Measurements from ENCODE around the gene TTC1.

DNA sequence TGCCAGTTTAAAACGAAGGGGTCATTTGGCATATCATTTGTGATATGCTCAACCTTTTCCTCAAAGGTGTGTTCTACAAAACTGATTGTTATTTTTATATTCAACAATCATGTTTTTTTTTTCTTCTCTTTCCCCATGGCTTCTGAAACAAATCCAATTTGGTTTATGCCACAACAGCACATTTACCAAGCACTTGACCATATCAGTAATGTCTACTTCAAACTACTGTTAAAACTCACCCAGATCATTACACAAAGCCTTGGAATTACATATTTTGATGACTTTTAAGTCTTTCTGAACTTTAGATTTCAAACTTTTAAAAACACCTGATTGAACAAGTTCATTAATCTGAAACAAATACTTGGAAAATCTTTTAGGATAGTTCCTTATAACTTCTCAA, 81.1 kb downstream of the TTC1 start:
- TF ChIP-seq, protein P1, sequence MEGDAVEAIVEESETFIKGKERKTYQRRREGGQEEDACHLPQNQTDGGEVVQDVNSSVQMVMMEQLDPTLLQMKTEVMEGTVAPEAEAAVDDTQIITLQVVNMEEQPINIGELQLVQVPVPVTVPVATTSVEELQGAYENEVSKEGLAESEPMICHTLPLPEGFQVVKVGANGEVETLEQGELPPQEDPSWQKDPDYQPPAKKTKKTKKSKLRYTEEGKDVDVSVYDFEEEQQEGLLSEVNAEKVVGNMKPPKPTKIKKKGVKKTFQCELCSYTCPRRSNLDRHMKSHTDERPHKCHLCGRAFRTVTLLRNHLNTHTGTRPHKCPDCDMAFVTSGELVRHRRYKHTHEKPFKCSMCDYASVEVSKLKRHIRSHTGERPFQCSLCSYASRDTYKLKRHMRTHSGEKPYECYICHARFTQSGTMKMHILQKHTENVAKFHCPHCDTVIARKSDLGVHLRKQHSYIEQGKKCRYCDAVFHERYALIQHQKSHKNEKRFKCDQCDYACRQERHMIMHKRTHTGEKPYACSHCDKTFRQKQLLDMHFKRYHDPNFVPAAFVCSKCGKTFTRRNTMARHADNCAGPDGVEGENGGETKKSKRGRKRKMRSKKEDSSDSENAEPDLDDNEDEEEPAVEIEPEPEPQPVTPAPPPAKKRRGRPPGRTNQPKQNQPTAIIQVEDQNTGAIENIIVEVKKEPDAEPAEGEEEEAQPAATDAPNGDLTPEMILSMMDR (IDR thresholded peaks at IDR 0.05): no peak
- TF ChIP-seq POLR2A (IDR thresholded peaks at IDR 0.05) (no peak), EP300 (IDR thresholded peaks at IDR 0.05) (no peak)
